ENCODE results near the gene PSMC5. TPM values are rescaled to one million over a fixed set of nuclear protein-coding genes. Genes with fewer than 3 reads are reported as not detected.

The PSMC5 gene
- total RNA-seq, 4 donors from 2014 or later = 68.9 to 126 (median 88.7) TPM

- no peak overlapping the region for H3K4me3 ChIP-seq (ENCODE audit: low read depth, poor library complexity, severe bottlenecking)
- TF ChIP-seq CTCF (IDR thresholded peaks at IDR 0.05) (no peak), POLR2A (IDR thresholded peaks at IDR 0.05) (no peak)
- DNase-seq (ENCODE audit: low spot score in 2 of 2) = no peak
- intact Hi-C loops (cut with DNase I; ENCODE audit: low total_unique reads) = loop anchor here (5.0 kb wide), 1 partner anchor 35 kb away; no protein-coding TSS in a partner anchor
Measured at GRCh38 chr17:63822537-63822936, 4.7 kb upstream of the PSMC5 start.

GRCh38 chr17:63823659-63824331 lies 3.4 kb upstream of the PSMC5 start:
- intact Hi-C loops (cut with DNase I; ENCODE audit: low total_unique reads) = loop anchor here (5.0 kb wide), 1 partner anchor 36 kb away; no protein-coding TSS in a partner anchor
- TF ChIP-seq POLR2A (IDR thresholded peaks at IDR 0.05) = no peak
- TF ChIP-seq CTCF (IDR thresholded peaks at IDR 0.05) = no peak
- H3K4me3 ChIP-seq (ENCODE audit: low read depth, poor library complexity, severe bottlenecking) = no peak overlapping the region
- no peak for DNase-seq (ENCODE audit: low spot score in 2 of 2)
- WGBS, 2 donors = 94 to 95% methylated on average over 13 of the region's 13 CpGs

DNA sequence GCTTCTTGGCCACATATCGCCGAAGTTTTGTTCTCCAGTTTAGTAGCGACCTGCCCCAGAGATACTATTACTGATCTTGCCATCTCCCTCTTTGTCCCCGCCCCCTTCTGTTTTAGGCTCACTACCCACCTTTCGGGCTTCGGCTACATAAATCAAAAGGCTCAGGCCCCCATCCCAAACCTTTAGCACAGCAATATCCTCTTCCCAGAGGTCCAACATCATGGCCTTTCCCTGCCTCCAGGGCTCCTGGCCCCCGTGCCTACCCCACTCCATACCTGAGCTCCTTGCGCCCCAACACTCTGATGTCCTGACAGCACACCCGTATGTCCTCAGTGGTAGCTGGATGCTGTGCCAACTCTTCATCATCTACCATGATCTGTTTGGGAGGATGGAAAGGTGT lies 2.9 kb upstream of the PSMC5 start:
- no peak for TF ChIP-seq CTCF (IDR thresholded peaks at IDR 0.05)
- no peak for TF ChIP-seq POLR2A (IDR thresholded peaks at IDR 0.05)
- DNase-seq (ENCODE audit: low spot score in 2 of 2) = no peak
- WGBS, 2 donors = 92 to 96% methylated on average over 9 of the region's 9 CpGs
- intact Hi-C loops (cut with DNase I; ENCODE audit: low total_unique reads) = loop anchor here (5.0 kb wide), 1 partner anchor 37 kb away; no protein-coding TSS in a partner anchor
- H3K4me3 ChIP-seq (ENCODE audit: low read depth, poor library complexity, severe bottlenecking) = no peak overlapping the region

- 0 to 1% methylated on average over 31 of the region's 31 CpGs for WGBS, 2 donors
- DNase-seq (ENCODE audit: low spot score in 2 of 2) = no peak
- peak overlapping the region; percentile 49 for H3K4me3 ChIP-seq (ENCODE audit: low read depth, poor library complexity, severe bottlenecking)
- intact Hi-C loops (cut with DNase I; ENCODE audit: low total_unique reads) = no loop called here
- TF ChIP-seq CTCF (IDR thresholded peaks at IDR 0.05) (no peak), POLR2A (IDR thresholded peaks at IDR 0.05) (no peak)
Measured at GRCh38 chr17:63826468-63827001, 696 bp upstream of the PSMC5 start.

DNA sequence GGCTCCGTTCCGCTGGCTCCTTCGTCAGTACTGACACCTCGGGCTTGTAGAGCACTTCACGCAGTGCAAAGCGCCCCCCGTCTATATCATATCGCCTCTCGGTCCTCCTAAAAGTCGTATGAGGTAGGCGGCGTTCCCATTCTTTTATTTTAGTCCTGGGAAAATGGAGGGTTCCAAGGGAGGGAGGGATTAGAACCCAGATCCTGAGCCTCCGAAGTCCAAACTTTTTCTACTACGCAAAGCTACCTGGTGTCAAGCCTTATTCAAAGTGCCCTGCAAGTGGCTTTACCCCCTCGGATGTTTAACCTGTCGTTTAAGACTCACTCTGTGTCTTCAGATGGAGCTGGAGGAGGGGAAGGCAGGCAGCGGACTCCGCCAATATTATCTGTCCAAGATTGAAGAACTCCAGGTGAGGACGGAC lies 580 bp downstream of the PSMC5 start:
- no peak for DNase-seq (ENCODE audit: low spot score in 2 of 2)
- peak overlapping the region; percentile 49 for H3K4me3 ChIP-seq (ENCODE audit: low read depth, poor library complexity, severe bottlenecking)
- TF ChIP-seq CTCF (IDR thresholded peaks at IDR 0.05) = no peak
- no peak for TF ChIP-seq POLR2A (IDR thresholded peaks at IDR 0.05)
- intact Hi-C loops (cut with DNase I; ENCODE audit: low total_unique reads) = no loop called here
- 3 to 4% methylated on average over 19 of the region's 19 CpGs for WGBS, 2 donors

All from lower leg skin (tissue), 4 donors.